ENCODE results near the gene KIF15. TPM values are rescaled to one million over a fixed set of nuclear protein-coding genes. Genes with fewer than 3 reads are reported as not detected.

Gene KIF15
- total RNA-seq, 1 donor from 2014 or later: 0.81 TPM

DNA sequence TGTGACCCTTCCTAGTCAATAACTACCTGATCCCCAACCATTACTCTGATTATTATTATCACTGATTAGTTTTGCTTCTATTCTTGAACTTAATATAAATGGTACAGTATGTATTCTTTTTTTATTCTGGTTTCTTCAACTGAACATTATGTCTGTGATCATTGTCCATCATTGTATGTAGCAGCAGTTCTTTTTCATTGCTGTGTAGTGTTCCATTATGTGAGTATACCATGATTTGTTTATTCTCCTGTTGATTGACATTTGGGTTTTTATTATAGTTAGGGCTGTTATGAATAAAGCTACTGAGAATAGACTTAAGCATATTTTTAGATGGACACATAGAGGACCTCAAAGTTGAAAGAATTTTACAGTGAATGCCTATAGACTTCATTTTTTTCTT is 2.7 kb downstream of the KIF15 start:
- Histone ChIP-seq H3K27ac (no peak overlapping the region), H3K4me3 (no peak overlapping the region), H3K27me3 (no peaks in the 10 kb centered on the region), H3K9me3 (no peaks in the 10 kb centered on the region), H3K4me1 (peaks cover 5% of the 10 kb centered on the region), H3K36me3 (no peaks in the 10 kb centered on the region)
- intact Hi-C loops (cut with DNase I): no loop called here
- DNase-seq: no peak
- no peak for ATAC-seq
- TF ChIP-seq, protein P1, sequence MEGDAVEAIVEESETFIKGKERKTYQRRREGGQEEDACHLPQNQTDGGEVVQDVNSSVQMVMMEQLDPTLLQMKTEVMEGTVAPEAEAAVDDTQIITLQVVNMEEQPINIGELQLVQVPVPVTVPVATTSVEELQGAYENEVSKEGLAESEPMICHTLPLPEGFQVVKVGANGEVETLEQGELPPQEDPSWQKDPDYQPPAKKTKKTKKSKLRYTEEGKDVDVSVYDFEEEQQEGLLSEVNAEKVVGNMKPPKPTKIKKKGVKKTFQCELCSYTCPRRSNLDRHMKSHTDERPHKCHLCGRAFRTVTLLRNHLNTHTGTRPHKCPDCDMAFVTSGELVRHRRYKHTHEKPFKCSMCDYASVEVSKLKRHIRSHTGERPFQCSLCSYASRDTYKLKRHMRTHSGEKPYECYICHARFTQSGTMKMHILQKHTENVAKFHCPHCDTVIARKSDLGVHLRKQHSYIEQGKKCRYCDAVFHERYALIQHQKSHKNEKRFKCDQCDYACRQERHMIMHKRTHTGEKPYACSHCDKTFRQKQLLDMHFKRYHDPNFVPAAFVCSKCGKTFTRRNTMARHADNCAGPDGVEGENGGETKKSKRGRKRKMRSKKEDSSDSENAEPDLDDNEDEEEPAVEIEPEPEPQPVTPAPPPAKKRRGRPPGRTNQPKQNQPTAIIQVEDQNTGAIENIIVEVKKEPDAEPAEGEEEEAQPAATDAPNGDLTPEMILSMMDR (IDR thresholded peaks at IDR 0.05): no peak

DNA sequence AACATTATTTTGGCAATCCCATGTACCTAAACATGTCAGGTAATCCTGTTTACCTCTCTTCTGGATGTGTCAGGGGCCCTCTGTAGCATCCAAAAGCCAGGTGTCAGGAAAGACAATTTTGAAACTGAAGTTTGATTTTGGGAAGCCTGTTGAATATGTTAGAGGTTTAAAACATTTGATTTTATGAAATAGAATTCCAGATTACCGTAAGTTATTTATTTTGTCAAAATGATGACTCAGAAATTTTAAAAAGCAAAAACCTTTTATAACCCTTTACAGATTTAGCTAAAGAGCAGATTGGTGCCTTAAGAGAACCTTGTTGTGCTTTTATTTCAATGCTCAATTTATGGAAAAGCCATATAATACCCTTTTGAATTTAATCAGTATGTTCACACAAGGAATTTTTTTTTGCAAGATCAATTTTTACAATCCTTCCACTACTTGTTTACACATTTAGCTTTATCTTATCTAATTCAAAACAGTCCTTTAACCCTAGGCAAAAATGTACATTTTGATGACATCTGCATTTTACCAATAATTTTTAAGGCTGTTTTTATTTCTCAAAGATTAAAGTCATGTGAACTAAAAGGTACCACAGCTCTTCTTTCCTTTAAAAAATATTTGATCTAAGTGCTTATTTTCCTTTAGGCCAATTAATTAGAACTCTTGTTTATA is 10.0 kb downstream of the KIF15 start:
- ATAC-seq: no peak
- no peak overlapping the region for H3K27ac ChIP-seq
- H3K4me1 ChIP-seq: no peaks in the 10 kb centered on the region
- H3K27me3 ChIP-seq: no peaks in the 10 kb centered on the region
- intact Hi-C loops (cut with DNase I): no loop called here
- no peak overlapping the region for H3K4me3 ChIP-seq
- DNase-seq: no peak
- no peaks in the 10 kb centered on the region for H3K9me3 ChIP-seq
- no peaks in the 10 kb centered on the region for H3K36me3 ChIP-seq
- TF ChIP-seq, protein P1 (IDR thresholded peaks at IDR 0.05): no peak

DNA sequence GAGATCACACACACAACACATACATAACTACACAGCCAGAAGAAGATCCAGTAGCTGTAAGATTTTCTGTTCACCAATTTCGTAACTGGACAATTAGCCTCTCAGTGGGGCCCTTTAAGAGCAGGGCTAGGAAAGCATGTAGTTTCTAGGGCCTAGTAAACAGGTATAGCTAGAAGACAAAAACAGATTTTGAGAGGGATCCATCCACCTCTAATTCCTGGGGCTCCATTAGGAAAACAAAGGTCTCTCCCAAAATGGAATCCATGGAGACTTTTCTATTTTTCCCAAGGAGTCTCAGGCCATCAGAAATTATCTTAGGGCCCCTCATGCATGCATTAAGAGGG is 10.5 kb downstream of the KIF15 start:
- TF ChIP-seq, protein P1 (IDR thresholded peaks at IDR 0.05): no peak
- intact Hi-C loops (cut with DNase I): no loop called here
- Histone ChIP-seq H3K27ac (no peak overlapping the region), H3K27me3 (no peaks in the 10 kb centered on the region), H3K9me3 (no peaks in the 10 kb centered on the region), H3K4me1 (no peaks in the 10 kb centered on the region), H3K4me3 (no peak overlapping the region), H3K36me3 (no peaks in the 10 kb centered on the region)
- DNase-seq (no peak), ATAC-seq (no peak)

DNA sequence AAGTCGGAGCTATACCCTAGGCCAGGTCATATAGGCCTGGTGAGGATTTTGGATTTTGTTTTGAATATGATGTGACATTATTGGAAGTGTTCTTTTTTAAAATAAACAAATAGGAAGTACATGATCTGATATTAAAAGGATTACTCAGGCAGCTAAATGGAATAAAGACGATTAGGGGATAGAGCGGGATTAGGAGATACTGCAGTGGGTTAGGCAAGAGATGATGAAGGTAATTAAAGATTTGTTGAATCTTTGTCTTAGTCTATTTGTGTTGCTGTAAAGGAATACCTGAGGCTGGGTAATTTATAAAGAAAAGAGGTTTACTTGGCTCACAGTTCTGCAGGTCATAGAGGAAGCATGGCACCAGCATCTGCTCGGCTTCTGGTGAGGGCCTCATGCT is 21.3 kb downstream of the KIF15 start:
- intact Hi-C loops (cut with DNase I): no loop called here
- no peak for DNase-seq

DNA sequence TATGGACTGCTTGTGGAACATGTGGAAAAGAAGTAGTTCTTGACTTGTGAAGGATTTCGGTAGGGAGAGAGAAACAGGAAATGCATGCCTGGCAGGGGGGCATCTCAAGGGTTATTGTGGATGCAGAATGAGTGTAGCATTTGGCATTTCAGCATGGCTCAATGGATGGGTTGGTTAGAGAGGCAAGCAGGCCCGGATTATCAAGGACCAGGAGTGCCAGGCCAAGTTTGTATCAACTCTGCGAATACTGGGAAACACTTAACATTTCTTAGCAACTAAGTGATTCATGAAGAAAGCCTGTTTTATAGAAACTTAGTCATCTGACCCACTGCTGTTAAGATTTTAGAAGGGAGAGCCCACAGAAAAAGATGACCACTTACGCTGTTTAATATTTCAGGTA is 33.6 kb downstream of the KIF15 start:
- Histone ChIP-seq H3K4me3 (no peak overlapping the region), H3K27me3 (no peaks in the 10 kb centered on the region), H3K27ac (no peak overlapping the region), H3K4me1 (no peaks in the 10 kb centered on the region), H3K36me3 (no peaks in the 10 kb centered on the region), H3K9me3 (no peaks in the 10 kb centered on the region)
- no peak for DNase-seq
- TF ChIP-seq, protein P1 (IDR thresholded peaks at IDR 0.05): no peak
- intact Hi-C loops (cut with DNase I): no loop called here
- no peak for ATAC-seq

More for the DNA sequence above, 21.3 kb downstream of the KIF15 start:
- H3K27ac ChIP-seq: no peak overlapping the region
- no peak for ATAC-seq
- H3K4me1 ChIP-seq: no peaks in the 10 kb centered on the region
- H3K27me3 ChIP-seq: no peaks in the 10 kb centered on the region
- H3K9me3 ChIP-seq: no peaks in the 10 kb centered on the region
- TF ChIP-seq, protein P1 (IDR thresholded peaks at IDR 0.05): no peak
- no peak overlapping the region for H3K4me3 ChIP-seq
- no peaks in the 10 kb centered on the region for H3K36me3 ChIP-seq

DNA sequence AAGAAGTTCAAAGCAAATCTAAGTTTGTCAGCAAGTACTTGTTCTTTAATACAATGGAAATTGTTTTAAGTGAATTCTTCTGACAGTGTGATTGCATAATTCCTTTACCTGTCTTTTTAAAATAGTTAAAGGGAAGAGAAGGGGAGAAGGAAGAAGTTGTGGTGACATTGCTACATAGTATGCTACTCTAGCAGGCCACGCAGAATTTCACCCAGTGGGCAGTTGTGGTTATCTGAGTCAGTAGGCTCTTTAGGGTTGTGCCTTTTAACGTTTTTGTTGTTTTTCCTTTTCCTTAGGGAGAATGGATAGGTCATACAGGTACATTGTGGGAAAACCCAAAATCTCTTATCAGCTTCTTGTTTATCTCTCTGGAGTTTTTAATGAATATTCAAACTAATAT is 40.4 kb downstream of the KIF15 start:
- no peaks in the 10 kb centered on the region for H3K4me1 ChIP-seq
- no peak for DNase-seq

More for the DNA sequence above, 40.4 kb downstream of the KIF15 start:
- Histone ChIP-seq H3K27ac (no peak overlapping the region), H3K4me3 (no peak overlapping the region), H3K27me3 (no peaks in the 10 kb centered on the region), H3K9me3 (no peaks in the 10 kb centered on the region), H3K36me3 (no peaks in the 10 kb centered on the region)
- ATAC-seq: peak; percentile 52
- TF ChIP-seq, protein P1 (IDR thresholded peaks at IDR 0.05): no peak
- intact Hi-C loops (cut with DNase I): no loop called here
